GM23338 (cell line): ENCODE results near the gene GET4. TPM values are rescaled to one million over a fixed set of nuclear protein-coding genes. Genes with fewer than 3 reads are reported as not detected.

ENCODE experiments used
- ATAC-seq: fragments of 200-7000 bp; cut with Tn5 transposase; 3 replicates; pipeline ENCODE4 v1.9.1; 2020
- DNase-seq: peaks from one replicate; pipeline ENCODE4 v3.0.0-alpha.2; 2015; ENCODE audit warnings: low spot score
- H2AFZ ChIP-seq: fragments of 200-600 bp; sonication (generic); 2 replicates; pipeline ENCODE4 v1.8.0; 2016; ENCODE audit warnings: antibody characterized with exemption, mild to moderate bottlenecking, moderate library complexity
- H3F3A ChIP-seq: fragments of 200-600 bp; sonication (generic); replicated peaks from 2 replicates; pipeline ENCODE4 v1.8.0; 2017; ENCODE audit warnings: antibody characterized with exemption, mixed run types, low read depth
- H3K27ac ChIP-seq: fragments of 200-600 bp; sonication (generic); 2 replicates; pipeline ENCODE4 v1.6.1; 2016; ENCODE audit warnings: low read depth
- H3K27me3 ChIP-seq: fragments of 200-600 bp; sonication (generic); 2 replicates; pipeline ENCODE4 v1.8.0; 2016; ENCODE audit warnings: mild to moderate bottlenecking, mixed run types, moderate library complexity; ENCODE audit not compliant: insufficient read depth
- H3K36me3 ChIP-seq: fragments of 200-600 bp; sonication (generic); 2 replicates; pipeline ENCODE4 v1.8.0; 2016; ENCODE audit warnings: mild to moderate bottlenecking; ENCODE audit not compliant: insufficient read depth
- H3K4me1 ChIP-seq: fragments of 200-600 bp; sonication (generic); 2 replicates; pipeline ENCODE4 v1.8.0; 2016; ENCODE audit warnings: mild to moderate bottlenecking, moderate library complexity; ENCODE audit not compliant: insufficient read depth
- H3K4me2 ChIP-seq: fragments of 200-600 bp; sonication (generic); 2 replicates; pipeline ENCODE4 v1.7.1; 2017; ENCODE audit warnings: mixed run types
- H3K4me3 ChIP-seq: fragments of 200-600 bp; sonication (generic); 2 replicates; pipeline ENCODE4 v1.6.1; 2016; ENCODE audit warnings: mixed run types
- H3K79me2 ChIP-seq: fragments of 200-600 bp; sonication (generic); replicated peaks from 2 replicates; pipeline ENCODE4 v1.8.0; 2017; ENCODE audit warnings: mild to moderate bottlenecking; ENCODE audit not compliant: insufficient read depth
- H3K9me2 ChIP-seq: fragments of 200-600 bp; sonication (generic); 2 replicates; pipeline ENCODE4 v1.8.0; 2017; ENCODE audit not compliant: insufficient read depth
- H4K20me1 ChIP-seq: fragments of 200-600 bp; sonication (generic); replicated peaks from 2 replicates; pipeline ENCODE4 v1.8.0; 2017; ENCODE audit warnings: mild to moderate bottlenecking; ENCODE audit not compliant: insufficient read depth
- H3K27ac Mint-ChIP-seq: 2 replicates; pipeline ENCODE4 v1.8.0; 2020; ENCODE audit warnings: inconsistent platforms, mild to moderate bottlenecking, moderate library complexity, mixed read lengths
- H3K27me3 Mint-ChIP-seq: 3 replicates; pipeline ENCODE4 v1.8.0; 2022; ENCODE audit warnings: low read depth, mild to moderate bottlenecking, moderate library complexity, mixed read lengths, inconsistent platforms; ENCODE audit not compliant: insufficient read depth, poor library complexity
- H3K36me3 Mint-ChIP-seq: 3 replicates; pipeline ENCODE4 v1.8.0; 2021; ENCODE audit warnings: low read depth, mild to moderate bottlenecking, inconsistent platforms, moderate library complexity, mixed read lengths
- H3K4me1 Mint-ChIP-seq: 3 replicates; pipeline ENCODE4 v1.8.0; 2020; ENCODE audit warnings: mild to moderate bottlenecking, inconsistent platforms, mixed read lengths
- H3K4me3 Mint-ChIP-seq: 3 replicates; pipeline ENCODE4 v1.8.0; 2021; ENCODE audit warnings: moderate library complexity, mild to moderate bottlenecking, inconsistent platforms, mixed read lengths
- H3K9me3 Mint-ChIP-seq: 3 replicates; pipeline ENCODE4 v1.8.0; 2020; ENCODE audit warnings: moderate library complexity, mild to moderate bottlenecking, inconsistent platforms, mixed read lengths
- STAT1 ChIP-seq: IDR thresholded peaks from one replicate; pipeline ENCODE4 v1.6.1; 2016; ENCODE audit warnings: antibody characterized with exemption; ENCODE audit not compliant: unreplicated experiment
- ZNF114 ChIP-seq: fragments of 250-450 bp; sonication (Bioruptor Pico); IDR thresholded peaks from 2 replicates; pipeline ENCODE4 v1.5.0; 2020; ENCODE audit warnings: mild to moderate bottlenecking, moderate library complexity
- ZNF331 ChIP-seq: fragments of 250-450 bp; sonication (Bioruptor Pico); IDR thresholded peaks from 2 replicates; pipeline ENCODE4 v1.5.0; 2020; ENCODE audit warnings: low read depth, mild to moderate bottlenecking, moderate library complexity
- polyA plus RNA-seq: library from polyadenylated mRNA; unstranded; fragments of >200 nt; fragmentation: Nextera tagmentation; extraction: Ambion mirVana; gene quantifications from 2 replicates; pipeline ENCODE4 v1.2.1, GENCODE V29; 2016
- total RNA-seq: library from RNA; depleted of rRNA; stranded (reverse); fragments of >200 nt; shearing (Covaris generic); gene quantifications from 2 replicates; pipeline ENCODE4 v1.2.3, GENCODE V29; 2014
- TF ChIP-seq, protein P1 (sequence below), 2 experiments: fragments of 200-600 bp in 1 of 2; sonication (generic) in 1 of 2; conservative IDR thresholded peaks; 2 replicates each; pipeline versions ENCODE4 v1.5.1 to v1.6.1; 2016 to 2017; ENCODE audit warnings: antibody characterized with exemption in 2 of 2, low read depth in 2 of 2, mild to moderate bottlenecking in 2 of 2, moderate library complexity in 1 of 2
- TF ChIP-seq, protein P2 (sequence below): IDR thresholded peaks from one replicate; pipeline ENCODE4 v1.6.1; 2018; ENCODE audit warnings: antibody characterized with exemption; ENCODE audit not compliant: unreplicated experiment
- TF ChIP-seq, protein P3 (sequence below): fragments of 250-450 bp; sonication (Bioruptor Pico); IDR thresholded peaks from 2 replicates; pipeline ENCODE4 v1.5.0; 2020; ENCODE audit warnings: mild to moderate bottlenecking, moderate library complexity

Gene GET4
- total and polyA plus RNA-seq, 2 experiments from 2014 or later: 48.0 to 79.1 TPM

DNA sequence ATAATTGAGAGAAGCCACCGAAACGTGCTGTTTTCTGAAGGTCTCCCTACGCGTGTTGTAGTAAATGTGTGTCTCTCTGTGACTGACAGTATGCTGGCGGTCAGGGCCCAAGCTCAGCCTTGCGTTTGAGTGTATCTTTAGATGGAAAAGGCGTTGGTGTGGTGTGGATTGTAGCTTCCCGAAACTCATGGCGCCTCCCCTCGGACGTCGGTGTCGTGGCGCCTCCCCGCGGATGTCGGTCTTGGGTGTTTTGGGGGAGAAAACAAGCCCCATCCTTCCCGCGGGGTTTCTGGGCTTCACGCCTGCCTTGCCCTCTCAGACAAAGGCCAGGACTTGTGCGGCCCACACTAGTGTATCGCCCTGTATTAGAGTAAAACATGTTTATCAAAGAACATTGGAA is 31.3 kb upstream of the GET4 start:
- H3K27ac ChIP-seq: no peak overlapping the region

DNA sequence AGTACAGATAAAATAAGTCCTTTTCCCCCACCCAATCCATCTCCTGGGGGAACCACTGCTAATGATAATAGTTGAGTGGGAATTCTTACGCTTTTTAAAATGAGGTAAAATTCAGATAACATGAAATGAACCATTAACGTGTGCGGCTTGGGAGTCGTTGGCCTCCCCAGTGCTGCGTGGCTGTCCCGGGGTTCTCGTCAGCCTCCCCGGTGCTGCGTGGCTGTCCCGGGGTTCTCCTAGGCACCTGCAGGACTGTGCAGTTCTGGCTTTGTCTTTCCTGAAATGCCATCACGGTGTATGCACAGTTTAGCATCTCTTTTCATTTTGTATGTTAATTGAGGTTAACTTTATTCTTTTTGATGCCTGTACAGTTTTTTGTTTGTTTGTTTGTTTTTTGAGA is 30.6 kb upstream of the GET4 start:
- Mint-ChIP-seq H3K9me3 (peaks cover 7% of the 10 kb centered on the region), H3K27ac (no peak overlapping the region), H3K4me1 (no peaks in the 10 kb centered on the region), H3K36me3 (peaks cover 79% of the 10 kb centered on the region), H3K27me3 (peaks cover 16% of the 10 kb centered on the region), H3K4me3 (no peak overlapping the region)
- Histone ChIP-seq H3F3A (peaks cover 6% of the 10 kb centered on the region; the same call in 1 of the 2 replicates), H3K9me2 (no peaks in the 10 kb centered on the region), H3K27ac (no peak overlapping the region), H3K4me2 (no peak overlapping the region), H2AFZ (no peak overlapping the region), H4K20me1 (peaks cover 9% of the 10 kb centered on the region), H3K36me3 (peaks cover 28% of the 10 kb centered on the region), H3K79me2 (peaks cover 53% of the 10 kb centered on the region), H3K4me1 (no peaks in the 10 kb centered on the region), H3K27me3 (no peaks in the 10 kb centered on the region), H3K4me3 (no peak overlapping the region)
- no peak for ATAC-seq
- DNase-seq: no peak
- TF ChIP-seq, protein P1, sequence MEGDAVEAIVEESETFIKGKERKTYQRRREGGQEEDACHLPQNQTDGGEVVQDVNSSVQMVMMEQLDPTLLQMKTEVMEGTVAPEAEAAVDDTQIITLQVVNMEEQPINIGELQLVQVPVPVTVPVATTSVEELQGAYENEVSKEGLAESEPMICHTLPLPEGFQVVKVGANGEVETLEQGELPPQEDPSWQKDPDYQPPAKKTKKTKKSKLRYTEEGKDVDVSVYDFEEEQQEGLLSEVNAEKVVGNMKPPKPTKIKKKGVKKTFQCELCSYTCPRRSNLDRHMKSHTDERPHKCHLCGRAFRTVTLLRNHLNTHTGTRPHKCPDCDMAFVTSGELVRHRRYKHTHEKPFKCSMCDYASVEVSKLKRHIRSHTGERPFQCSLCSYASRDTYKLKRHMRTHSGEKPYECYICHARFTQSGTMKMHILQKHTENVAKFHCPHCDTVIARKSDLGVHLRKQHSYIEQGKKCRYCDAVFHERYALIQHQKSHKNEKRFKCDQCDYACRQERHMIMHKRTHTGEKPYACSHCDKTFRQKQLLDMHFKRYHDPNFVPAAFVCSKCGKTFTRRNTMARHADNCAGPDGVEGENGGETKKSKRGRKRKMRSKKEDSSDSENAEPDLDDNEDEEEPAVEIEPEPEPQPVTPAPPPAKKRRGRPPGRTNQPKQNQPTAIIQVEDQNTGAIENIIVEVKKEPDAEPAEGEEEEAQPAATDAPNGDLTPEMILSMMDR (conservative IDR thresholded peaks at IDR 0.05; ENCODE audit: low read depth in 2 of 2): no peak
- no peak for TF ChIP-seq STAT1
- TF ChIP-seq, protein P2, sequence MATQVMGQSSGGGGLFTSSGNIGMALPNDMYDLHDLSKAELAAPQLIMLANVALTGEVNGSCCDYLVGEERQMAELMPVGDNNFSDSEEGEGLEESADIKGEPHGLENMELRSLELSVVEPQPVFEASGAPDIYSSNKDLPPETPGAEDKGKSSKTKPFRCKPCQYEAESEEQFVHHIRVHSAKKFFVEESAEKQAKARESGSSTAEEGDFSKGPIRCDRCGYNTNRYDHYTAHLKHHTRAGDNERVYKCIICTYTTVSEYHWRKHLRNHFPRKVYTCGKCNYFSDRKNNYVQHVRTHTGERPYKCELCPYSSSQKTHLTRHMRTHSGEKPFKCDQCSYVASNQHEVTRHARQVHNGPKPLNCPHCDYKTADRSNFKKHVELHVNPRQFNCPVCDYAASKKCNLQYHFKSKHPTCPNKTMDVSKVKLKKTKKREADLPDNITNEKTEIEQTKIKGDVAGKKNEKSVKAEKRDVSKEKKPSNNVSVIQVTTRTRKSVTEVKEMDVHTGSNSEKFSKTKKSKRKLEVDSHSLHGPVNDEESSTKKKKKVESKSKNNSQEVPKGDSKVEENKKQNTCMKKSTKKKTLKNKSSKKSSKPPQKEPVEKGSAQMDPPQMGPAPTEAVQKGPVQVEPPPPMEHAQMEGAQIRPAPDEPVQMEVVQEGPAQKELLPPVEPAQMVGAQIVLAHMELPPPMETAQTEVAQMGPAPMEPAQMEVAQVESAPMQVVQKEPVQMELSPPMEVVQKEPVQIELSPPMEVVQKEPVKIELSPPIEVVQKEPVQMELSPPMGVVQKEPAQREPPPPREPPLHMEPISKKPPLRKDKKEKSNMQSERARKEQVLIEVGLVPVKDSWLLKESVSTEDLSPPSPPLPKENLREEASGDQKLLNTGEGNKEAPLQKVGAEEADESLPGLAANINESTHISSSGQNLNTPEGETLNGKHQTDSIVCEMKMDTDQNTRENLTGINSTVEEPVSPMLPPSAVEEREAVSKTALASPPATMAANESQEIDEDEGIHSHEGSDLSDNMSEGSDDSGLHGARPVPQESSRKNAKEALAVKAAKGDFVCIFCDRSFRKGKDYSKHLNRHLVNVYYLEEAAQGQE: no peak
- no peak for TF ChIP-seq ZNF331
- TF ChIP-seq, protein P3, sequence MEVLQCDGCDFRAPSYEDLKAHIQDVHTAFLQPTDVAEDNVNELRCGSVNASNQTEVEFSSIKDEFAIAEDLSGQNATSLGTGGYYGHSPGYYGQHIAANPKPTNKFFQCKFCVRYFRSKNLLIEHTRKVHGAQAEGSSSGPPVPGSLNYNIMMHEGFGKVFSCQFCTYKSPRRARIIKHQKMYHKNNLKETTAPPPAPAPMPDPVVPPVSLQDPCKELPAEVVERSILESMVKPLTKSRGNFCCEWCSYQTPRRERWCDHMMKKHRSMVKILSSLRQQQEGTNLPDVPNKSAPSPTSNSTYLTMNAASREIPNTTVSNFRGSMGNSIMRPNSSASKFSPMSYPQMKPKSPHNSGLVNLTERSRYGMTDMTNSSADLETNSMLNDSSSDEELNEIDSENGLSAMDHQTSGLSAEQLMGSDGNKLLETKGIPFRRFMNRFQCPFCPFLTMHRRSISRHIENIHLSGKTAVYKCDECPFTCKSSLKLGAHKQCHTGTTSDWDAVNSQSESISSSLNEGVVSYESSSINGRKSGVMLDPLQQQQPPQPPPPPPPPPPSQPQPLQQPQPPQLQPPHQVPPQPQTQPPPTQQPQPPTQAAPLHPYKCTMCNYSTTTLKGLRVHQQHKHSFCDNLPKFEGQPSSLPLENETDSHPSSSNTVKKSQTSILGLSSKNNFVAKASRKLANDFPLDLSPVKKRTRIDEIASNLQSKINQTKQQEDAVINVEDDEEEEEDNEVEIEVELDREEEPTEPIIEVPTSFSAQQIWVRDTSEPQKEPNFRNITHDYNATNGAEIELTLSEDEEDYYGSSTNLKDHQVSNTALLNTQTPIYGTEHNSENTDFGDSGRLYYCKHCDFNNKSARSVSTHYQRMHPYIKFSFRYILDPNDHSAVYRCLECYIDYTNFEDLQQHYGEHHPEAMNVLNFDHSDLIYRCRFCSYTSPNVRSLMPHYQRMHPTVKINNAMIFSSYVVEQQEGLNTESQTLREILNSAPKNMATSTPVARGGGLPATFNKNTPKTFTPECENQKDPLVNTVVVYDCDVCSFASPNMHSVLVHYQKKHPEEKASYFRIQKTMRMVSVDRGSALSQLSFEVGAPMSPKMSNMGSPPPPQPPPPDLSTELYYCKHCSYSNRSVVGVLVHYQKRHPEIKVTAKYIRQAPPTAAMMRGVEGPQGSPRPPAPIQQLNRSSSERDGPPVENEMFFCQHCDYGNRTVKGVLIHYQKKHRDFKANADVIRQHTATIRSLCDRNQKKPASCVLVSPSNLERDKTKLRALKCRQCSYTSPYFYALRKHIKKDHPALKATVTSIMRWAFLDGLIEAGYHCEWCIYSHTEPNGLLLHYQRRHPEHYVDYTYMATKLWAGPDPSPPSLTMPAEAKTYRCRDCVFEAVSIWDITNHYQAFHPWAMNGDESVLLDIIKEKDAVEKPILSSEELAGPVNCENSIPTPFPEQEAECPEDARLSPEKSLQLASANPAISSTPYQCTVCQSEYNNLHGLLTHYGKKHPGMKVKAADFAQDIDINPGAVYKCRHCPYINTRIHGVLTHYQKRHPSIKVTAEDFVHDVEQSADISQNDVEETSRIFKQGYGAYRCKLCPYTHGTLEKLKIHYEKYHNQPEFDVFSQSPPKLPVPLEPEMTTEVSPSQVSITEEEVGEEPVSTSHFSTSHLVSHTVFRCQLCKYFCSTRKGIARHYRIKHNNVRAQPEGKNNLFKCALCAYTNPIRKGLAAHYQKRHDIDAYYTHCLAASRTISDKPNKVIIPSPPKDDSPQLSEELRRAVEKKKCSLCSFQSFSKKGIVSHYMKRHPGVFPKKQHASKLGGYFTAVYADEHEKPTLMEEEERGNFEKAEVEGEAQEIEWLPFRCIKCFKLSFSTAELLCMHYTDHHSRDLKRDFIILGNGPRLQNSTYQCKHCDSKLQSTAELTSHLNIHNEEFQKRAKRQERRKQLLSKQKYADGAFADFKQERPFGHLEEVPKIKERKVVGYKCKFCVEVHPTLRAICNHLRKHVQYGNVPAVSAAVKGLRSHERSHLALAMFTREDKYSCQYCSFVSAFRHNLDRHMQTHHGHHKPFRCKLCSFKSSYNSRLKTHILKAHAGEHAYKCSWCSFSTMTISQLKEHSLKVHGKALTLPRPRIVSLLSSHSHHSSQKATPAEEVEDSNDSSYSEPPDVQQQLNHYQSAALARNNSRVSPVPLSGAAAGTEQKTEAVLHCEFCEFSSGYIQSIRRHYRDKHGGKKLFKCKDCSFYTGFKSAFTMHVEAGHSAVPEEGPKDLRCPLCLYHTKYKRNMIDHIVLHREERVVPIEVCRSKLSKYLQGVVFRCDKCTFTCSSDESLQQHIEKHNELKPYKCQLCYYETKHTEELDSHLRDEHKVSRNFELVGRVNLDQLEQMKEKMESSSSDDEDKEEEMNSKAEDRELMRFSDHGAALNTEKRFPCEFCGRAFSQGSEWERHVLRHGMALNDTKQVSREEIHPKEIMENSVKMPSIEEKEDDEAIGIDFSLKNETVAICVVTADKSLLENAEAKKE: no peak

More for the DNA sequence above, 31.3 kb upstream of the GET4 start:
- no peak overlapping the region for H2AFZ ChIP-seq
- H3K9me3 Mint-ChIP-seq: peaks cover 7% of the 10 kb centered on the region
- H3K36me3 Mint-ChIP-seq: peaks cover 83% of the 10 kb centered on the region
- no peaks in the 10 kb centered on the region for H3K9me2 ChIP-seq
- no peak overlapping the region for H3K4me3 Mint-ChIP-seq
- peaks cover 6% of the 10 kb centered on the region; the same call in 1 of the 2 replicates for H3F3A ChIP-seq
- peaks cover 31% of the 10 kb centered on the region for H3K36me3 ChIP-seq
- TF ChIP-seq ZNF114 (CRISPR knock-in tag): no peak
- TF ChIP-seq, protein P1 (conservative IDR thresholded peaks at IDR 0.05; ENCODE audit: low read depth in 2 of 2): peak; percentile 9 to 39; a peak in 2 of 4 replicates
- no peak overlapping the region for H3K4me2 ChIP-seq
- peaks cover 50% of the 10 kb centered on the region for H3K79me2 ChIP-seq
- H3K4me1 Mint-ChIP-seq: no peaks in the 10 kb centered on the region
- ATAC-seq (no peak), DNase-seq (no peak)
- H3K27me3 ChIP-seq: no peaks in the 10 kb centered on the region
- no peak overlapping the region for H3K27ac Mint-ChIP-seq
- no peak overlapping the region for H3K4me3 ChIP-seq
- no peaks in the 10 kb centered on the region for H3K4me1 ChIP-seq
- peaks cover 16% of the 10 kb centered on the region for H3K27me3 Mint-ChIP-seq
- peaks cover 4% of the 10 kb centered on the region; the same call in 1 of the 2 replicates for H4K20me1 ChIP-seq
